Ectodermal cell (in vitro differentiated cells): ENCODE measurements around the gene FBXO21.

ENCODE experiments used
- H3K27ac ChIP-seq: 2 replicates; pipeline ENCODE4 v1.7.0; 2013; ENCODE audit warnings: mild to moderate bottlenecking, low read depth, low read length; ENCODE audit not compliant: insufficient read depth, poor library complexity, severe bottlenecking
- H3K27me3 ChIP-seq: 2 replicates; pipeline ENCODE4 v1.7.0; 2013; ENCODE audit warnings: mild to moderate bottlenecking, low read length; ENCODE audit not compliant: insufficient read depth, control insufficient read depth, poor library complexity, severe bottlenecking
- H3K36me3 ChIP-seq: one replicate; pipeline ENCODE4 v1.7.0; 2013; ENCODE audit warnings: low read length; ENCODE audit not compliant: control insufficient read depth, insufficient read depth
- H3K4me1 ChIP-seq: one replicate; pipeline ENCODE4 v1.7.0; 2013; ENCODE audit warnings: low read length; ENCODE audit not compliant: control insufficient read depth, insufficient read depth
- H3K4me3 ChIP-seq: 2 replicates; pipeline ENCODE4 v1.7.0; 2013; ENCODE audit warnings: low read depth, low read length, control low read depth; ENCODE audit not compliant: insufficient read depth
- H3K9me3 ChIP-seq: 2 replicates; pipeline ENCODE4 v1.7.0; 2013; ENCODE audit warnings: mild to moderate bottlenecking, low read length, moderate library complexity; ENCODE audit not compliant: control insufficient read depth
- WGBS, 2 experiments: methylation state at CpG; one replicate each; pipeline ENCODE4 v1.1.7; 2013; ENCODE audit warnings: missing lambda C conversion rate in 2 of 2; 5-methylcytosine and 5-hydroxymethylcytosine counted together

The FBXO21 gene

GRCh38 chr12:117126335-117126734 is 63.9 kb downstream of the FBXO21 start:
- no peaks in the 10 kb centered on the region for H3K9me3 ChIP-seq
- H3K27ac ChIP-seq, result no peak overlapping the region
- no peaks in the 10 kb centered on the region for H3K27me3 ChIP-seq
- H3K4me3 ChIP-seq, result no peak overlapping the region
- WGBS, 2 experiments, result 92 to 94% methylated on average over 4 of the region's 4 CpGs
- H3K36me3 ChIP-seq, result no peaks in the 10 kb centered on the region
- peaks cover 12% of the 10 kb centered on the region for H3K4me1 ChIP-seq

GRCh38 chr12:117125767-117126166 is 64.5 kb downstream of the FBXO21 start:
- Histone ChIP-seq H3K4me3 (no peak overlapping the region), H3K27me3 (no peaks in the 10 kb centered on the region), H3K9me3 (no peaks in the 10 kb centered on the region), H3K27ac (no peak overlapping the region), H3K4me1 (peaks cover 12% of the 10 kb centered on the region), H3K36me3 (no peaks in the 10 kb centered on the region)
- 93 to 95% methylated on average over 7 of the region's 7 CpGs for WGBS, 2 experiments

- Histone ChIP-seq H3K27ac (peak overlapping the region; percentile 16), H3K9me3 (no peaks in the 10 kb centered on the region), H3K27me3 (no peaks in the 10 kb centered on the region), H3K4me3 (no peak overlapping the region), H3K36me3 (no peaks in the 10 kb centered on the region), H3K4me1 (peaks cover 9% of the 10 kb centered on the region)
- 69 to 80% methylated on average over 6 of the region's 6 CpGs for WGBS, 2 experiments
Observed at GRCh38 chr12:117125272-117125613, 65.0 kb downstream of the FBXO21 start.

GRCh38 chr12:117124421-117125271 is 65.6 kb downstream of the FBXO21 start:
- WGBS, 2 experiments, result 77 to 84% methylated on average over 8 of the region's 8 CpGs

GRCh38 chr12:117121441-117121840 is 68.8 kb downstream of the FBXO21 start:
- H3K27ac ChIP-seq, result no peak overlapping the region
- WGBS, 2 experiments, result 94 to 97% methylated on average over 3 of the region's 3 CpGs
- no peaks in the 10 kb centered on the region for H3K9me3 ChIP-seq
- H3K4me3 ChIP-seq, result no peak overlapping the region
- H3K4me1 ChIP-seq, result peaks cover 12% of the 10 kb centered on the region
- H3K36me3 ChIP-seq, result no peaks in the 10 kb centered on the region
- H3K27me3 ChIP-seq, result no peaks in the 10 kb centered on the region

More at GRCh38 chr12:117124421-117125271, 65.6 kb downstream of the FBXO21 start:
- Histone ChIP-seq H3K4me1 (peaks cover 5% of the 10 kb centered on the region), H3K27me3 (no peaks in the 10 kb centered on the region), H3K36me3 (no peaks in the 10 kb centered on the region), H3K4me3 (no peak overlapping the region), H3K27ac (peak overlapping the region; percentile 8), H3K9me3 (no peaks in the 10 kb centered on the region)

GRCh38 chr12:117120787-117121186 is 69.5 kb downstream of the FBXO21 start:
- Histone ChIP-seq H3K9me3 (no peaks in the 10 kb centered on the region), H3K36me3 (no peaks in the 10 kb centered on the region), H3K27me3 (no peaks in the 10 kb centered on the region), H3K4me1 (peaks cover 12% of the 10 kb centered on the region), H3K4me3 (no peak overlapping the region), H3K27ac (no peak overlapping the region)
- WGBS, 2 experiments, result 82 to 85% methylated on average over 9 of the region's 9 CpGs

GRCh38 chr12:117119592-117120198 is 70.6 kb downstream of the FBXO21 start:
- Histone ChIP-seq H3K9me3 (no peaks in the 10 kb centered on the region), H3K4me1 (peaks cover 10% of the 10 kb centered on the region), H3K27ac (no peak overlapping the region), H3K27me3 (no peaks in the 10 kb centered on the region), H3K36me3 (no peaks in the 10 kb centered on the region), H3K4me3 (no peak overlapping the region)
- 48 to 53% methylated on average over 6 of the region's 6 CpGs for WGBS, 2 experiments

GRCh38 chr12:117118838-117119591 is 71.3 kb downstream of the FBXO21 start:
- peak overlapping the region; percentile 45 for H3K27ac ChIP-seq
- no peaks in the 10 kb centered on the region for H3K27me3 ChIP-seq
- no peak overlapping the region for H3K4me3 ChIP-seq
- H3K9me3 ChIP-seq, result no peaks in the 10 kb centered on the region
- no peaks in the 10 kb centered on the region for H3K36me3 ChIP-seq
- H3K4me1 ChIP-seq, result peaks cover 7% of the 10 kb centered on the region
- WGBS, 2 experiments, result 48 to 49% methylated on average over 18 of the region's 18 CpGs

GRCh38 chr12:117114784-117115183 is 75.5 kb downstream of the FBXO21 start:
- Histone ChIP-seq H3K4me1 (peaks cover 10% of the 10 kb centered on the region), H3K27me3 (no peaks in the 10 kb centered on the region), H3K36me3 (no peaks in the 10 kb centered on the region), H3K27ac (no peak overlapping the region), H3K4me3 (no peak overlapping the region), H3K9me3 (no peaks in the 10 kb centered on the region)
- 91 to 92% methylated on average over 10 of the region's 10 CpGs for WGBS, 2 experiments

GRCh38 chr12:117113231-117113630 is 77.0 kb downstream of the FBXO21 start:
- Histone ChIP-seq H3K4me3 (no peak overlapping the region), H3K27ac (no peak overlapping the region), H3K27me3 (no peaks in the 10 kb centered on the region), H3K36me3 (no peaks in the 10 kb centered on the region), H3K9me3 (no peaks in the 10 kb centered on the region), H3K4me1 (peaks cover 3% of the 10 kb centered on the region)
- 91% methylated on average over 9 of the region's 9 CpGs for WGBS, 2 experiments
